Stimulated activated naive B cell treated with anti-CD40 and anti-IgM and Interleukin-4, amounts not matched to agents 10 μg/mL and 1 μg/mL and 100 μg/mL, for 72 hours (primary cell): ENCODE measurements around the gene RASA1.

Experiments used
- ATAC-seq, 2 donors: fragments of 150-1000 bp; cut with Tn5 transposase; replicated peaks; 2 replicates each; pipeline ENCODE4 v1.10.0; 2021; ENCODE audit warnings: moderate library complexity in 1 of 2
- DNase-seq: peaks from one replicate; pipeline ENCODE4 v3.0.0; 2021
- H3K27ac Mint-ChIP-seq: one replicate; pipeline ENCODE4 v1.8.0; 2022; ENCODE audit warnings: mild to moderate bottlenecking, mixed read lengths
- H3K27me3 Mint-ChIP-seq, 2 donors: one replicate each; pipeline ENCODE4 v1.8.0; 2022; ENCODE audit warnings: mixed read lengths in 2 of 2
- H3K36me3 Mint-ChIP-seq, 2 donors: one replicate each; pipeline ENCODE4 v1.8.0; 2022; ENCODE audit warnings: mixed read lengths in 2 of 2, mild to moderate bottlenecking in 1 of 2
- H3K4me1 Mint-ChIP-seq, 2 donors: one replicate each; pipeline ENCODE4 v1.8.0; 2022; ENCODE audit warnings: mixed read lengths in 2 of 2, mild to moderate bottlenecking in 1 of 2
- H3K4me3 Mint-ChIP-seq, 2 donors: one replicate each; pipeline ENCODE4 v1.8.0; 2022; ENCODE audit warnings: mild to moderate bottlenecking in 2 of 2, mixed read lengths in 2 of 2, moderate library complexity in 1 of 2
- H3K9me3 Mint-ChIP-seq, 2 donors: one replicate each; pipeline ENCODE4 v1.8.0; 2022; ENCODE audit warnings: mixed read lengths in 2 of 2, mild to moderate bottlenecking in 1 of 2

The RASA1 gene

GRCh38 chr5:87410931-87411330, 143.2 kb downstream of the RASA1 start:
- no peak overlapping the region for H3K27ac Mint-ChIP-seq
- peaks cover 30 to 45% of the 10 kb centered on the region in 2 donors for H3K36me3 Mint-ChIP-seq
- DNase-seq (no peak), ATAC-seq (no peak)
- no peaks in the 10 kb centered on the region for H3K27me3 Mint-ChIP-seq
- H3K9me3 Mint-ChIP-seq: no peaks in the 10 kb centered on the region
- H3K4me1 Mint-ChIP-seq: peaks cover 22 to 36% of the 10 kb centered on the region in 2 donors
- H3K4me3 Mint-ChIP-seq: peak overlapping the region; percentile 71

DNA sequence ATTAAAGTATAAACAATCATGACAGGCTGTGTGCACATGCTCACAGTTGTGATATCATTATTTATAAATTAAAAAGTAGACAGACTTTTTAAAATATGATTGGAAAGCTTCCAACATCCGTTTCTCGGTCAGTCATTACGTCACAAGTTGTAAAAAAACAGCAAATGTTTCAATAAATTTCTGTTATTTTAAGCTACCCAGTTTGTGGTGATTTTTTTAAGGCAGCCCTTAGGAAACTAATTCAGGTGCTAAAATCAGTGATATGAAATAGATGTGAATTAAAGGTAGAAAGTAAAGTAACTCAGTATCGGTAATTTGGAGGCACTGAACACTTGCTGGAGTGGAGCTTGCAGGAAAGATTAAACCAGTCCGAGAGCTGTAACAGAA, 143.9 kb downstream of the RASA1 start:
- H3K36me3 Mint-ChIP-seq: peaks cover 25 to 39% of the 10 kb centered on the region in 2 donors
- H3K9me3 Mint-ChIP-seq: no peaks in the 10 kb centered on the region
- peak overlapping the region; percentile 94 for H3K27ac Mint-ChIP-seq
- ATAC-seq: no peak
- peak overlapping the region; percentile 92 to 94 for H3K4me3 Mint-ChIP-seq
- H3K27me3 Mint-ChIP-seq: peaks cover under 1 to 2% of the 10 kb centered on the region in 2 donors
- DNase-seq: no peak
- peaks cover 17 to 31% of the 10 kb centered on the region in 2 donors for H3K4me1 Mint-ChIP-seq

DNA sequence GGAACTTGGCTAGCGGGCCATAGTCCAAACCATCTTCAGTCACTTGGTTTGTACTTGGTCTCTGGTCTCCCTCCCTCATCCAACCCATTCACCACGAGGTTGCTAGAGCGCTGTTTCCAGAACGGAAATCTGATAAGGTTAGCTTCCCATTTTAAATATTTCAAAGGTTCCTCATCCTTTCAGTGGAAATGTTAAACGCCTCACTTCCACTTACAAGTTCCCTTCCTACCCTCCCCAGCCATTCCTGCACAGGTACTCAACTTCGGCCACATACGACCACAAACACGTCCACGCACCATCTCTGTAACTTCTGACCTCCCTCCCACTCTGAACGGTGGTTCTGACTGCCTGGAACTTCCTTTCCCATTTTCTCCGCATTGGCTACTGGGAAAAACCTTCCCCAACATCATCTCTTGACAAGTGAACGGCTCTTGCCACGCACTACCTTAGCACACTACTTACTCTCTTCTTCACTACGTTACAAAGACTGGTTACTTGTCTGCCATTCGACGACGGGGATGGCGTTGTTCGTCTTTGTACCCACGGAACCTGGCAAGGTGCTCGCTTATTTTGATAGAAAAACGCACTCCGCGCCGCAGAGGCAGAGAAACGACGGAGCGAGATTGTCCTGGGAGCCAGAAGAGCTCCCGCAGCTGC, 144.4 kb downstream of the RASA1 start:
- Mint-ChIP-seq H3K27me3 (peaks cover 3 to 7% of the 10 kb centered on the region in 2 donors), H3K4me3 (peak overlapping the region; percentile 92 to 94), H3K4me1 (peaks cover 12 to 26% of the 10 kb centered on the region in 2 donors), H3K27ac (peak overlapping the region; percentile 94), H3K36me3 (peaks cover 20 to 33% of the 10 kb centered on the region in 2 donors), H3K9me3 (no peaks in the 10 kb centered on the region)
- ATAC-seq (peak; percentile 39 to 47), DNase-seq (peak; percentile 9)

- peaks cover 11 to 19% of the 10 kb centered on the region in 2 donors for H3K4me1 Mint-ChIP-seq
- H3K36me3 Mint-ChIP-seq: peaks cover 14 to 27% of the 10 kb centered on the region in 2 donors
- ATAC-seq (peak; percentile 96 to 99), DNase-seq (peak; percentile 96)
- H3K27me3 Mint-ChIP-seq: peaks cover 3 to 14% of the 10 kb centered on the region in 2 donors
- H3K4me3 Mint-ChIP-seq: peak within 1 kb of the TSS; percentile 92 to 94
- H3K9me3 Mint-ChIP-seq: no peaks in the 10 kb centered on the region
- peak within 1 kb of the TSS; percentile 94 for H3K27ac Mint-ChIP-seq
Measured at GRCh38 chr5:87412630-87413342, 145.1 kb downstream of the RASA1 start, which contains the start of gene CCNH. Gene CCNH (minus strand): TSS chr5:87412930. CDS start chr5:87412794, 136 bp downstream.

DNA sequence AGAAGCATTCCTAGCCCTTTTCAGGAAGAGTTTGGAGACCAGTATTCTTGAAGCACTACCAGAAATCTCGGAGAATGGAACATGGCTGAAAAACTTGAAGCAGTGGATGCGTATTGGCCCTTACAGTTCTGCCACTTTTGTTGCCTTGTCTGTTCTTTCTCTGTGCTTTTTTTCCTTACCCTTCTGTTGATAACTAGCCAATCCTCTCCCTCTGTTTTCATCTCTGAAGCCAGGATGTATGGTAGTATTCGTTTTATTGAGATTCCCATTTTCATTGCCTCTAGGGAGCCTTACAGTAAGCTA, 145.6 kb downstream of the RASA1 start:
- Mint-ChIP-seq H3K4me1 (peaks cover 10 to 14% of the 10 kb centered on the region in 2 donors), H3K9me3 (no peaks in the 10 kb centered on the region), H3K4me3 (peak overlapping the region; percentile 92 to 94), H3K27me3 (peaks cover 3 to 14% of the 10 kb centered on the region in 2 donors), H3K27ac (peak overlapping the region; percentile 94), H3K36me3 (peaks cover 12 to 21% of the 10 kb centered on the region in 2 donors)
- DNase-seq (no peak), ATAC-seq (no peak)

DNA sequence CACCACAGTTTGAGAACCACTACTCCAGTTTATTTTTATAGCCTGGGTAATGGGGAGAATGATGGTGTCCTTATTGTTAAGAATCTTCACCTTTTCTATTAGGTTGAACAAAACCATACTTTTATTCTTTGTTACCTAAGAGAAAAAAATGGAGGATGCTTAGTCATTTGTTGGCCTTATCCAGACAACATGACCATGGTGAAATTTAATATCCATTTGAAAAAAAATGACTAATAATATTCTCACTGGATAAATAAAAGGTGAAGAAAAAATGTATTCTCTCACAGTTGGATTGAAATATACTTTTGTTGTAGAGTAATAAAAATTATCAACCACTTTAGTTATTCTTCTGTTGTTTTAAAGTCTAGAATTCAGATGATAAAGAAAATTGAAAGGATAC, 150.8 kb downstream of the RASA1 start:
- Mint-ChIP-seq H3K4me1 (no peaks in the 10 kb centered on the region), H3K36me3 (no peaks in the 10 kb centered on the region), H3K27me3 (peaks cover 8 to 21% of the 10 kb centered on the region in 2 donors), H3K9me3 (no peaks in the 10 kb centered on the region), H3K27ac (no peak overlapping the region), H3K4me3 (no peak overlapping the region)
- ATAC-seq: no peak
- DNase-seq: no peak

DNA sequence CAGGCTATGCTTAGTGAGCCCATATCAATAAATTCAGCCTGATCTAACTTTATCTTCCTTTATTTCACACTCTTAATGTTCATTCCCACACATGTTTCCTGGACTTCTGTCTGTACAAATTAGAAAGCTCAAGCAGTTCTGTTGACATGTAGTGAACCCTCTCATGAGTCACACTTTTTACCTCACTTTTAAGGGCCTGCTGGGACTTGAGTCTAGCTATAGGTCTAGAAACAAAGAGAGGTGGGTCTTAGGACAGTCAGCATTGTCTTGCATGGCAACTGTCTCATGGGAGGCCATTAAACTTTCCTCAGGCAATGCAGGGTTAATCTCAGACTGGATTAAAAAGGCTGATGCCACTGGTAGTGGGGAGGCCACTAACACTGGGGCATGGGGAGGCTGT, 153.6 kb downstream of the RASA1 start:
- Mint-ChIP-seq H3K4me3 (no peak overlapping the region), H3K4me1 (peaks cover 0 to 2% of the 10 kb centered on the region in 2 donors), H3K36me3 (no peaks in the 10 kb centered on the region), H3K27me3 (peaks cover 8 to 21% of the 10 kb centered on the region in 2 donors), H3K27ac (no peak overlapping the region), H3K9me3 (no peaks in the 10 kb centered on the region)
- DNase-seq (no peak), ATAC-seq (no peak)

- DNase-seq (no peak), ATAC-seq (no peak)
- Mint-ChIP-seq H3K27ac (no peak overlapping the region), H3K4me1 (peaks cover 0 to 2% of the 10 kb centered on the region in 2 donors), H3K4me3 (no peak overlapping the region), H3K27me3 (peaks cover 10 to 17% of the 10 kb centered on the region in 2 donors), H3K36me3 (no peaks in the 10 kb centered on the region), H3K9me3 (peaks cover 0 to 8% of the 10 kb centered on the region in 2 donors)
Measured at GRCh38 chr5:87423755-87424154, 156.1 kb downstream of the RASA1 start.

DNA sequence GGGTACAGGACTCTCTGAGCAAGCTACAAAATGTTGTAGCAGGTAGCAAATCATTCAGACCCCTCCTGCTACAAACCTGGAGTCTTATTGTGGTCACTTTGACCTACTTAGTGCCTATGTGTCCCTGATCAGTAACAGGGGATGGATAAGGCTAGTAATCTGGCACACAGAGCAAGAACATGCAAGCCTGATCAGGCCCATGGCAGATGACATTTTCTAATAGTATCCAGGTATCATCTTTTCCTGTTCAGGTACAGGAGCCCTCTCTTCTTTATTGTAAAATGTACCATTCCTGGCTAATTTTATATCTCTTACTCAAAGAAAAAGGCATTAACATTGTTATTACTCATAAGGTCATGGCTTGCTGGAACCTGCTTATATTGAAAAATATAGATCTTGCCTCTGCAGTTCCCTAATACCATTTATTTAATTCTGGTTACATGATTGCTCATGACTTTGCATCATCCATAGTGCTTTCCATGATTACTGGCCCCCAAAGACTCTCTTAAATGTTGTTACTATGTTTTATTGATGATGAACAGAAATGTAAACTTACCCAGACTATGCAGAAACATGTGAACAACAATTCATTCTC, 163.3 kb downstream of the RASA1 start:
- Mint-ChIP-seq H3K9me3 (peaks cover 0 to 8% of the 10 kb centered on the region in 2 donors), H3K4me3 (no peak overlapping the region), H3K36me3 (no peaks in the 10 kb centered on the region), H3K4me1 (no peaks in the 10 kb centered on the region), H3K27ac (no peak overlapping the region), H3K27me3 (peaks cover 18 to 42% of the 10 kb centered on the region in 2 donors)
- ATAC-seq (no peak), DNase-seq (no peak)

- H3K36me3 Mint-ChIP-seq: no peaks in the 10 kb centered on the region
- peaks cover 15 to 35% of the 10 kb centered on the region in 2 donors for H3K27me3 Mint-ChIP-seq
- no peak overlapping the region for H3K4me3 Mint-ChIP-seq
- no peaks in the 10 kb centered on the region for H3K4me1 Mint-ChIP-seq
- peaks cover 0 to under 1% of the 10 kb centered on the region in 2 donors for H3K9me3 Mint-ChIP-seq
- no peak overlapping the region for H3K27ac Mint-ChIP-seq
- DNase-seq (no peak), ATAC-seq (no peak)
Measured at GRCh38 chr5:87432460-87432859, 164.8 kb downstream of the RASA1 start.

- Mint-ChIP-seq H3K9me3 (no peaks in the 10 kb centered on the region), H3K27me3 (peaks cover 13 to 44% of the 10 kb centered on the region in 2 donors)
Measured at GRCh38 chr5:87433945-87434344, 166.3 kb downstream of the RASA1 start.

DNA sequence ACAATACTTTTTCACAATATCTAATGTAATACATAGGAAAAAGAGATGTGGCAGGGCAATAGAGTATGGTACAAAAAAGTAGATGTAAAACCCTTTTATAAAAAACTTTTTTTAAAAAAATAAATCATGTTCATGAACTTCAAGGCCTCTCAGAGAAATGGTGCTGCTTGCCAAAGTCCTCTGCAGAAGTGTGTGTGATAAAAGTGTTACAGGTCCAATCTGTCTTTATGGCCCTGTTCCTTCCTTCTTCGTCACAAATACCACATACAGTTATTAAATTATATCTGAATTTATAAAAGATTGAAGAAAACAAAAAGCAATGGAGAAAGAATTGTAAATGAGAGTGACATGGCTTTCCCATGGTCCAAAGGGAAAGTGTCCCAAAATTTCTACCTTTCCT, 166.8 kb downstream of the RASA1 start:
- no peak for ATAC-seq
- no peak for DNase-seq
- no peak overlapping the region for H3K27ac Mint-ChIP-seq
- no peak overlapping the region for H3K4me3 Mint-ChIP-seq
- peaks cover 13 to 46% of the 10 kb centered on the region in 2 donors for H3K27me3 Mint-ChIP-seq
- H3K36me3 Mint-ChIP-seq: no peaks in the 10 kb centered on the region
- no peaks in the 10 kb centered on the region for H3K4me1 Mint-ChIP-seq
- peaks cover 0 to 1% of the 10 kb centered on the region in 2 donors for H3K9me3 Mint-ChIP-seq

More at GRCh38 chr5:87433945-87434344, 166.3 kb downstream of the RASA1 start:
- no peak for ATAC-seq
- H3K4me1 Mint-ChIP-seq: no peaks in the 10 kb centered on the region
- H3K27ac Mint-ChIP-seq: no peak overlapping the region
- no peak for DNase-seq
- H3K36me3 Mint-ChIP-seq: no peaks in the 10 kb centered on the region
- H3K4me3 Mint-ChIP-seq: no peak overlapping the region

DNA sequence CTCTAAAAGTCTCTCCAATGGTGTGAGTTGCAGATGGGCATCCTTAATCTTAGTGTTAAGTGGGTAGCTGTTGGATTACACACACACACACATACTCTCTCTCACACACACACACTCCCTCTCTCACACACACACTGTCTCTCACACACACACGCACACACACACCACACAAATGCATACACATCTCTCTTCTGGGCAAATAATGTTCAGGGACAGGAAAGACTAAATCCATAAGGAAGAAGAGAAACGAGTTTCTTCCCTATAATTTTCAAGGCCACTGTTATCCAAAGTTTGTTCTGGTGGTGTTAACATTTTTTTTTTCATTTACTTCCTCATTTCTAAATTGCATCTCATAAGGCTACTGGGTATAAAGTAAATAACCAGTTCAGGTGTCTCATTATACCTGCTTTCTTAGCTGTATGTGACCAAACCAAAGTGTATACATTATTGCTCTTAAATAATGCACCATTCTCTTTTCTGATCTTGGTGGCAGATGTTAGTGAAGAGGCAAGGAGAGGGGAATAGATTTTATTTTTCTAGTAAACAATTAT, 167.5 kb downstream of the RASA1 start:
- no peaks in the 10 kb centered on the region for H3K36me3 Mint-ChIP-seq
- H3K27me3 Mint-ChIP-seq: peaks cover 13 to 41% of the 10 kb centered on the region in 2 donors
- H3K4me3 Mint-ChIP-seq: no peak overlapping the region
- no peak overlapping the region for H3K27ac Mint-ChIP-seq
- no peaks in the 10 kb centered on the region for H3K4me1 Mint-ChIP-seq
- no peak for ATAC-seq
- H3K9me3 Mint-ChIP-seq: peaks cover 0 to 3% of the 10 kb centered on the region in 2 donors
- no peak for DNase-seq

DNA sequence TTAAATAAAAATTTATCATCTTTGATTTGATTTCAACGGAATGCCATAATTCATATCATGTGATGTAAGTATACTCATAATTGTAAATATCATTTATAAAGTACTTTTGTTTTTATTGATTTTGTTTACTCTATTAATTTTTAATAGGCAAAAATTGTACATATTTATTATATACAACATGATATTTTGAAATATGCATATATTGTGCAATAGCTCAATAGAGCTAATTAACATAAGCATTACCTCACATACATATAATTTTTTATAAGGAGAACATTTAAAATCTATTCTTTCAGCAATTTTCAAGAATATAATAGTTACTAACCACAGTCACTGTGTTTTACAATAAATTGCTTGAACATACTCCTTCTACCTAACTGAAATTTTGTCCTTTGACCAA, 170.0 kb downstream of the RASA1 start:
- H3K4me1 Mint-ChIP-seq: no peaks in the 10 kb centered on the region

More for the DNA sequence above, 170.0 kb downstream of the RASA1 start:
- no peak overlapping the region for H3K4me3 Mint-ChIP-seq
- peaks cover 14 to 38% of the 10 kb centered on the region in 2 donors for H3K27me3 Mint-ChIP-seq
- no peak for DNase-seq
- no peak overlapping the region for H3K27ac Mint-ChIP-seq
- ATAC-seq: no peak
- H3K9me3 Mint-ChIP-seq: peaks cover 0 to 3% of the 10 kb centered on the region in 2 donors
- H3K36me3 Mint-ChIP-seq: no peaks in the 10 kb centered on the region
